ENCODE data around the gene RAP1B. TPM values are rescaled to one million over a fixed set of nuclear protein-coding genes. Genes with fewer than 3 reads are reported as not detected.

Gene RAP1B
- total RNA-seq, 4 donors from 2014 or later, result 114 to 181 (median 149) TPM

DNA sequence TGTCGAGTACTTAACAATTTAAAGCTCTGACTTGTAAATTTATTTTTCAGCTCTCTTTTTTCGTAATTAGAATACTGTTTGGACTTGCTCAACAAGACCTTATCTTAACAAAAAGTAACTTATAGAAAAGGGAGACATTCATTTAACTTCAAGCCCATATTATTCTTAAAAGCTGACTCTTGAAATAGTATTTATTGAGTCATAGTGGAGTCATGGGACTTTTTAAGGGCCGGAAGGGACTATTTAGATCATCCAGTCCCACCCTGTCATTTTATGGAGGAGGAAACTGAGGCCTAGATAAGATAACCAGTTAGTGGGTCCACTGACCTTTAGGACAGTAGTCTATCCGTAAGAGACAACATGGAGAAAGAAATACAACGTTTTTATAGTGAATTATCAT lies 1.5 kb downstream of the RAP1B start:
- H3K4me1 ChIP-seq, result peaks cover 41 to 61% (median 58%) of the 10 kb centered on the region in 4 donors
- TF ChIP-seq CTCF (IDR thresholded peaks at IDR 0.05) (no peak), POLR2AphosphoS5 (IDR thresholded peaks at IDR 0.05) (no peak), EP300 (IDR thresholded peaks at IDR 0.05) (no peak), POLR2A (IDR thresholded peaks at IDR 0.05; ENCODE audit: low read depth) (no peak)
- H3K36me3 ChIP-seq, result peaks cover 0 to 4% (median 0%) of the 10 kb centered on the region in 4 donors
- intact Hi-C loops (cut with DNase I), result loop anchor here (5.0 kb wide), 2 partner anchors 75 to 255 kb away; partner anchors contain the start of gene NUP107
- WGBS, result 3% methylated on average over 5 of the region's 5 CpGs
- no peaks in the 10 kb centered on the region for H3K9me3 ChIP-seq
- no peaks in the 10 kb centered on the region for H3K27me3 ChIP-seq
- peak overlapping the region; percentile 82 to 89 (median 84) for H3K4me3 ChIP-seq
- H3K27ac ChIP-seq (replicated peaks in 1 of 4), result peak overlapping the region; percentile 97 to 99 (median 98)
- no peak for DNase-seq (ENCODE audit: extremely low spot score)

- H3K9me3 ChIP-seq, result no peaks in the 10 kb centered on the region
- intact Hi-C loops (cut with DNase I), result loop anchor here (5.0 kb wide), 2 partner anchors 75 to 255 kb away; partner anchors contain the start of gene NUP107
These were observed 2.0 kb downstream of the RAP1B start for GRCh38 chr12:68612697-68613096.

DNA sequence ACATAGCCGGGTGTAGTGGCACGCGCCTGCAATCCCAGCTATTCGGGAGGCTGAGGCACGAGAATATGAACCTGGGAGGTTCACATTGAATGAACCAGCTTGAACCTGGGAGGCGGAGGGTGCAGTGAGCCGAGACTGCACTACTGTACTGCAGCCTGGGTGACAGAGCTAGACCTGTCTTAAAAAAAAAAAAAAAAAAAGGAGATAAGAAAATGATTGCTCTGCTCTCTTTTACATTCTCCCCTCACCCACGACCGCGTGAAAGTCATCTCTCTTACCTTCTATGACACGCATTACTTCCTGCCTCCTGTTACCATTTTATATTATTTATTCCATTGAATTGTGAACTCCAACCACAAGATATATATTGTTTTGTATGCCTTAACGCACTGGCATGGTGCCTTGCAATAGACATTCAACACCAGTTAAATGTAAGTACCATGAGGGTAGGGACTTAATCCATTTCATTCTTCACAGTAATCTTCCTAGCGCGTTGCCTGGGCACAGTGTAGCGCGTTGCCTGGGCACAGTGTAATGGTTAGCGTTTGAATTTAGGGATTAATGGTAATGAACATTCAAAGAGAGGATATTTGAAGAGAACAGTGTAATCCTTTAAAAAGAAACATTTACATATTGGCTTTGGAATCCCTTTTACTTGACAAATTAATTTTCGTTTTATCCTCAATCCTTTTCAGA lies 2.7 kb downstream of the RAP1B start:
- H3K27ac ChIP-seq (replicated peaks in 1 of 4), result peak overlapping the region in 3 of 4 donors; percentile 97 to 99 (median 97)
- WGBS, result 79% methylated on average over 18 of the region's 18 CpGs
- H3K4me1 ChIP-seq, result peaks cover 52 to 72% (median 69%) of the 10 kb centered on the region in 4 donors
- no peaks in the 10 kb centered on the region for H3K9me3 ChIP-seq
- H3K27me3 ChIP-seq, result no peaks in the 10 kb centered on the region
- DNase-seq (ENCODE audit: extremely low spot score), result no peak
- peak overlapping the region; percentile 82 to 89 (median 84) for H3K4me3 ChIP-seq
- intact Hi-C loops (cut with DNase I), result loop anchor here (5.0 kb wide), 2 partner anchors 74 to 256 kb away; partner anchors contain the start of gene NUP107
- H3K36me3 ChIP-seq, result peaks cover 0 to 4% (median 0%) of the 10 kb centered on the region in 4 donors
- no peak for TF ChIP-seq POLR2A (IDR thresholded peaks at IDR 0.05; ENCODE audit: low read depth)

More at GRCh38 chr12:68612697-68613096, 2.0 kb downstream of the RAP1B start:
- no peaks in the 10 kb centered on the region for H3K27me3 ChIP-seq
- peak overlapping the region; percentile 97 to 99 (median 98) for H3K27ac ChIP-seq (replicated peaks in 1 of 4)
- no peak for DNase-seq (ENCODE audit: extremely low spot score)
- TF ChIP-seq CTCF (IDR thresholded peaks at IDR 0.05) (no peak), POLR2AphosphoS5 (IDR thresholded peaks at IDR 0.05) (no peak), EP300 (IDR thresholded peaks at IDR 0.05) (no peak), POLR2A (IDR thresholded peaks at IDR 0.05; ENCODE audit: low read depth) (no peak)
- H3K4me1 ChIP-seq, result peaks cover 46 to 66% (median 63%) of the 10 kb centered on the region in 4 donors
- peaks cover 0 to 4% (median 0%) of the 10 kb centered on the region in 4 donors for H3K36me3 ChIP-seq
- 38% methylated on average over 6 of the region's 6 CpGs for WGBS
- peak overlapping the region; percentile 82 to 89 (median 84) for H3K4me3 ChIP-seq

DNA sequence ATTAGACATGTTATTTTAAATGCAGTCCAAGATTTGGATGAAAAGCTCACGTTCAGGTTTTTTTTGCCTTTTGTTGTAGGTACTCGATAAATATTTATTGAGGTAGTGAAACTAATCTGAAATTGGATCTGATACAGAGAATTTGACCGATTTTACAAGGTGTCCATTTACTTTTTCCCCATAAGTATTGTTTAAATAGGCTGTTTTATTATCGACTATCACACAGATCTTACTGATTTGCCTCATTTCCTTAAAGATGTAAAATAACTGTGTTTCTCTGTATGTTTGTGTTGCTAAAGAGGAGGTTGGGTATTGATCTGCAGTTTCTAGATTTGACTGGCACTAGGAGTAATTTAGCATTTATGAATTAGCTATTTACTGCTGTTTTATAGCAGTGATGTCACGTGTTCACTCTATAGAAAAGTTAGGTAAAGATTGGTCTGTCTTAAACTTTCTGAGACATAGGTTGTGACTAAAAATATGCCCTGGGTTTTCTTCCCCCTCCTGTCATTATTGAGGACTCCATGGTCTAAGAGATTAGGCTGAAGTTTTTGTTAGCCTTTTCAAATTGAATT lies 3.5 kb downstream of the RAP1B start:
- Histone ChIP-seq H3K4me3 (no peak overlapping the region), H3K27ac (replicated peaks in 1 of 4) (peak overlapping the region in 2 of 4 donors; percentile 12 to 97), H3K4me1 (peaks cover 60 to 79% (median 76%) of the 10 kb centered on the region in 4 donors), H3K9me3 (no peaks in the 10 kb centered on the region), H3K36me3 (peaks cover 0 to 4% (median 0%) of the 10 kb centered on the region in 4 donors), H3K27me3 (no peaks in the 10 kb centered on the region)
- 63% methylated on average over 5 of the region's 5 CpGs for WGBS
- DNase-seq (ENCODE audit: extremely low spot score), result no peak
- intact Hi-C loops (cut with DNase I), result loop anchor here (5.0 kb wide), 2 partner anchors 73 to 257 kb away; partner anchors contain the start of gene NUP107
- TF ChIP-seq EP300 (IDR thresholded peaks at IDR 0.05) (no peak), POLR2AphosphoS5 (IDR thresholded peaks at IDR 0.05) (no peak), CTCF (IDR thresholded peaks at IDR 0.05) (no peak), POLR2A (IDR thresholded peaks at IDR 0.05; ENCODE audit: low read depth) (no peak)

DNA sequence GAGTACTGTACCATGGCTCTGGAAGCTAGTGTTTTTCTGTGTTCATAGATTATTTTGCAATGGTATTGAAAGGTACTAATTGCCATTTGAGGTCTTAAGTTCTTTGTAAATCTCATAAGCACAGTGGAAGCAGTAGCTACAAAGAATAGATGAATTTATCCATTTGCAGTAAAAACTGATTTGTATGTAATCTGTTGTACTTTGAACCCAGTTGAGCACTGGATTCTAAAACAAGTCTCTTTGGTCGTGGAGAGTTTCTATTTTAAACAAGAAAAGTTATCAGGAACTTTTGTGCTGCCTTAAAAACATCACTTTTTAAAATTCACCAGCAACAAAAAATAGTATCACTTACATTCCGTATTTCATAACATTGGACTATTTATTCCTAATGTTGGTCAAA lies 4.1 kb downstream of the RAP1B start:
- Histone ChIP-seq H3K27ac (replicated peaks in 1 of 4) (peak overlapping the region in 2 of 4 donors; percentile 12 to 97), H3K4me3 (peak overlapping the region in 1 of 4 donors; percentile 10), H3K4me1 (peaks cover 63 to 81% (median 78%) of the 10 kb centered on the region in 4 donors), H3K27me3 (no peaks in the 10 kb centered on the region), H3K36me3 (peaks cover 0 to 4% (median 0%) of the 10 kb centered on the region in 4 donors), H3K9me3 (no peaks in the 10 kb centered on the region)
- WGBS, result 23% methylated on average over 2 of the region's 2 CpGs
- DNase-seq (ENCODE audit: extremely low spot score), result no peak
- intact Hi-C loops (cut with DNase I), result loop anchor here (5.0 kb wide), 2 partner anchors 73 to 257 kb away; partner anchors contain the start of gene NUP107
- TF ChIP-seq POLR2AphosphoS5 (IDR thresholded peaks at IDR 0.05) (no peak), POLR2A (IDR thresholded peaks at IDR 0.05; ENCODE audit: low read depth) (no peak)

All from esophagus muscularis mucosa (tissue), 4 donors.